Upper lobe of right lung (tissue), 1 donor: Measurements from ENCODE around the gene RHOH. TPM values are rescaled to one million over a fixed set of nuclear protein-coding genes. Genes with fewer than 3 reads are reported as not detected.

Experiments
- ATAC-seq: fragments of 200-7000 bp; cut with Tn5 transposase; one replicate; pipeline ENCODE4 v1.9.1; 2020; ENCODE audit warnings: mild to moderate bottlenecking, moderate library complexity
- DNase-seq: peaks from one replicate; pipeline ENCODE4 v3.0.0-alpha.2; 2020
- H3K27ac ChIP-seq: fragments of 200-600 bp; one replicate; pipeline ENCODE4 v1.8.0; 2022
- H3K27me3 ChIP-seq: fragments of 200-600 bp; one replicate; pipeline ENCODE4 v1.8.0; 2022; ENCODE audit warnings: mild to moderate bottlenecking
- H3K36me3 ChIP-seq: fragments of 200-600 bp; one replicate; pipeline ENCODE4 v1.8.0; 2022
- H3K4me1 ChIP-seq: fragments of 200-600 bp; one replicate; pipeline ENCODE4 v1.8.0; 2022
- H3K4me3 ChIP-seq: fragments of 200-600 bp; one replicate; pipeline ENCODE4 v1.8.0; 2022; ENCODE audit warnings: mild to moderate bottlenecking
- H3K9me3 ChIP-seq: fragments of 200-600 bp; one replicate; pipeline ENCODE4 v1.8.0; 2022
- intact Hi-C: fragments of 100-400 bp; cut with DNase I; formaldehyde crosslinking; loops from one replicate; pipeline ENCODE4 v1.11.0; 2022
- total RNA-seq: library from RNA; stranded (reverse); fragmentation: NEBNext Ultra II Directional; extraction: Animal tissue kit (Norgen Biotek cat#: 25700); gene quantifications from one replicate; pipeline ENCODE4 v1.2.1, GENCODE V29; 2021
- TF ChIP-seq, protein P1 (sequence below): fragments of 200-600 bp; IDR thresholded peaks from one replicate; pipeline ENCODE4 v1.8.0; 2022; ENCODE audit warnings: antibody characterized with exemption
- donor health status: DM: no; HTN: yes; CAD: no; lungs with severe emphysema.

RHOH gene
- total RNA-seq, 1 donor from 2014 or later = 8.8 TPM

- Histone ChIP-seq H3K4me1 (no peaks in the 10 kb centered on the region), H3K36me3 (no peaks in the 10 kb centered on the region), H3K27ac (no peak overlapping the region), H3K27me3 (no peaks in the 10 kb centered on the region), H3K9me3 (no peaks in the 10 kb centered on the region), H3K4me3 (no peak overlapping the region)
- TF ChIP-seq, protein P1, sequence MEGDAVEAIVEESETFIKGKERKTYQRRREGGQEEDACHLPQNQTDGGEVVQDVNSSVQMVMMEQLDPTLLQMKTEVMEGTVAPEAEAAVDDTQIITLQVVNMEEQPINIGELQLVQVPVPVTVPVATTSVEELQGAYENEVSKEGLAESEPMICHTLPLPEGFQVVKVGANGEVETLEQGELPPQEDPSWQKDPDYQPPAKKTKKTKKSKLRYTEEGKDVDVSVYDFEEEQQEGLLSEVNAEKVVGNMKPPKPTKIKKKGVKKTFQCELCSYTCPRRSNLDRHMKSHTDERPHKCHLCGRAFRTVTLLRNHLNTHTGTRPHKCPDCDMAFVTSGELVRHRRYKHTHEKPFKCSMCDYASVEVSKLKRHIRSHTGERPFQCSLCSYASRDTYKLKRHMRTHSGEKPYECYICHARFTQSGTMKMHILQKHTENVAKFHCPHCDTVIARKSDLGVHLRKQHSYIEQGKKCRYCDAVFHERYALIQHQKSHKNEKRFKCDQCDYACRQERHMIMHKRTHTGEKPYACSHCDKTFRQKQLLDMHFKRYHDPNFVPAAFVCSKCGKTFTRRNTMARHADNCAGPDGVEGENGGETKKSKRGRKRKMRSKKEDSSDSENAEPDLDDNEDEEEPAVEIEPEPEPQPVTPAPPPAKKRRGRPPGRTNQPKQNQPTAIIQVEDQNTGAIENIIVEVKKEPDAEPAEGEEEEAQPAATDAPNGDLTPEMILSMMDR = no peak
- DNase-seq (no peak), ATAC-seq (no peak)
- intact Hi-C loops = no loop called here
Measured at GRCh38 chr4:40176602-40177001, 20.2 kb upstream of the RHOH start.

GRCh38 chr4:40177591-40177990 is 19.2 kb upstream of the RHOH start:
- TF ChIP-seq, protein P1 = no peak
- DNase-seq = no peak
- intact Hi-C loops = no loop called here
- no peaks in the 10 kb centered on the region for H3K27me3 ChIP-seq
- no peak for ATAC-seq
- H3K9me3 ChIP-seq = no peaks in the 10 kb centered on the region
- no peak overlapping the region for H3K27ac ChIP-seq
- no peak overlapping the region for H3K4me3 ChIP-seq
- H3K4me1 ChIP-seq = no peaks in the 10 kb centered on the region
- no peaks in the 10 kb centered on the region for H3K36me3 ChIP-seq

DNA sequence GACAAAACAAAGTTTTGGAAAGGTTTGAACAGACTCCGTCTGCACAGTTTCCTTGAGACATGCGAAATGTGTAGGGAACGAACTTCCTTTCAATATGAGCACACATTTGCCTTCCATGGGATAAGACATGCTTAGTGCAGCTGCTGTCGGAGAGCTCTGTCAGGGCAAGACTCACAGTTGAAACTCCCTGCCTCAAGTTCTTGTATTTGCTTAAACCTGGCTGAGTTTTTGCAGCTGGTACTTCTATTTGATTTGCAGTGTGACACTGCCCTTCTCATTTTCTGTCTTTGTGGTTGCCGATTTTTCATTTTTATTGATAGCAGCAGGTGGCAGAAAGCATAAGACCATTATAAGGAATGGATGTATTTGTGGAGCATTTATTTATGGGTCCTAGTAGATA is 18.2 kb upstream of the RHOH start:
- H3K4me3 ChIP-seq = no peak overlapping the region
- TF ChIP-seq, protein P1 = no peak
- no peaks in the 10 kb centered on the region for H3K27me3 ChIP-seq
- no peaks in the 10 kb centered on the region for H3K36me3 ChIP-seq
- intact Hi-C loops = no loop called here
- no peak overlapping the region for H3K27ac ChIP-seq
- DNase-seq (no peak), ATAC-seq (no peak)
- no peaks in the 10 kb centered on the region for H3K4me1 ChIP-seq
- H3K9me3 ChIP-seq = no peaks in the 10 kb centered on the region

GRCh38 chr4:40179360-40179759 is 17.5 kb upstream of the RHOH start:
- H3K4me3 ChIP-seq = no peak overlapping the region
- TF ChIP-seq, protein P1 = no peak
- H3K9me3 ChIP-seq = no peaks in the 10 kb centered on the region
- ATAC-seq = no peak
- no peak for DNase-seq
- intact Hi-C loops = no loop called here
- no peaks in the 10 kb centered on the region for H3K36me3 ChIP-seq
- no peaks in the 10 kb centered on the region for H3K4me1 ChIP-seq
- H3K27ac ChIP-seq = no peak overlapping the region
- no peaks in the 10 kb centered on the region for H3K27me3 ChIP-seq

DNA sequence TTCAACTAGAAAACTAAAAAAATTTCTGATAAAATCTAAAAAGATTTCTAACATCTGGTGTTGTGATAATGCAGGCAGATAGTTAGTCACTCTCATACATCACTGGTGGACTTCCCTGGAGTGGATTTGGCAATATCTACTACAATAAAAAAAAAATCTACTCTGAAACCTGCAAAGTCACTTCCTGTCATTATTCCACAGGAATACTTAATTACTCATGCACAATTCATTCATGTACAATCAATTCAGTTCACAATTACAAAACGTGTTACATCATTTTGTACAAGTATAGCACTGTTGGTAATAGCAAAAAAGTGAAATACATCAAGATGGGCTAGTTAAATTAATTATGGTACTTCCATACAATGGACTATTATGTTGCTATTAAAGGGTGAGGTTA is 16.5 kb upstream of the RHOH start:
- no peak overlapping the region for H3K4me3 ChIP-seq
- H3K4me1 ChIP-seq = no peaks in the 10 kb centered on the region
- no peaks in the 10 kb centered on the region for H3K36me3 ChIP-seq
- ATAC-seq (no peak), DNase-seq (no peak)
- no peaks in the 10 kb centered on the region for H3K9me3 ChIP-seq
- intact Hi-C loops = no loop called here
- TF ChIP-seq, protein P1 = no peak
- H3K27me3 ChIP-seq = no peaks in the 10 kb centered on the region
- no peak overlapping the region for H3K27ac ChIP-seq

DNA sequence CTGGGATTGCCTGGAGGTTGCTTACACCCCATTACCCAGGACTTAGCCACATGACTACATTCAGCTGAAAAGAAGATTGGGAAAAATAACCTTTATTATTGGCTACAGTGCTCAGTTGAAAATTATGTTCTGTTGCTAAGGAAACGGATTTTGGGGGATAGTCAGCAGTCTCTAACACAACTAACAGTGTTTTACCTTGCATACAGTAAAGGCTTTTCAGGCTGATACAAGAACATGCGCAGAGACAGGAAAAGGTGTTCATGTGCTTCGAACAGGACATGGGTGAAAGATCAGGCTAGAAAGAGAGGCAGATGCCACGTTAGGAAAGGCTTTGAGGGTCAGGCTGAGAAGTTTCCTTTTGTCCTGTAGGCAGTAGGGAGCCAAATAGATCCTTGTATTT is 14.8 kb upstream of the RHOH start:
- H3K4me1 ChIP-seq = no peaks in the 10 kb centered on the region
- DNase-seq (no peak), ATAC-seq (no peak)
- no peaks in the 10 kb centered on the region for H3K27me3 ChIP-seq
- intact Hi-C loops = no loop called here
- H3K36me3 ChIP-seq = no peaks in the 10 kb centered on the region
- no peak overlapping the region for H3K4me3 ChIP-seq
- H3K9me3 ChIP-seq = no peaks in the 10 kb centered on the region
- TF ChIP-seq, protein P1 = no peak
- no peak overlapping the region for H3K27ac ChIP-seq
